Measurements from ENCODE around the gene LACTBL1.
A peak's percentile ranks its signal among the peaks of the same experiment; 100 is the strongest.
"Not testable (repeated sequence)": the region's sequence is repeated elsewhere in the genome, so short reads cannot be mapped to it uniquely, and the experiment has no call there.

LACTBL1 gene

GRCh38 chr1:22976461-22977243 is 4.0 kb upstream of the LACTBL1 start:
- DNase-seq (ENCODE audit: low read depth, low spot score) = peak; percentile 77

- no peak for DNase-seq (ENCODE audit: low read depth, low spot score)
Measured at GRCh38 chr1:22976127-22976460, 3.4 kb upstream of the LACTBL1 start.

GRCh38 chr1:22975694-22976093 is 3.0 kb upstream of the LACTBL1 start:
- no peak for DNase-seq (ENCODE audit: low read depth, low spot score)

GRCh38 chr1:22971611-22972405 is 858 bp downstream of the LACTBL1 start:
- no peak for DNase-seq (ENCODE audit: low read depth, low spot score)

GRCh38 chr1:22971161-22971560 is 1.5 kb downstream of the LACTBL1 start:
- no peak for DNase-seq (ENCODE audit: low read depth, low spot score)

GRCh38 chr1:22970096-22970495 is 2.6 kb downstream of the LACTBL1 start:
- DNase-seq (ENCODE audit: low read depth, low spot score) = no peak

- peak; percentile 87 for DNase-seq (ENCODE audit: low read depth, low spot score)
Measured at GRCh38 chr1:22969304-22969709, 3.4 kb downstream of the LACTBL1 start.

GRCh38 chr1:22967833-22968232 is 4.8 kb downstream of the LACTBL1 start:
- DNase-seq (ENCODE audit: low read depth, low spot score) = no peak

- no peak for DNase-seq (ENCODE audit: low read depth, low spot score)
Measured at GRCh38 chr1:22966309-22966708, 6.4 kb downstream of the LACTBL1 start.

- no peak for DNase-seq (ENCODE audit: low read depth, low spot score)
Measured at GRCh38 chr1:22963044-22963677, 9.5 kb downstream of the LACTBL1 start.

- DNase-seq (ENCODE audit: low read depth, low spot score) = no peak
Measured at GRCh38 chr1:22962558-22962957, 10.1 kb downstream of the LACTBL1 start.

GRCh38 chr1:22959545-22960360 is 12.9 kb downstream of the LACTBL1 start:
- no peak for DNase-seq (ENCODE audit: low read depth, low spot score)

- no peak for DNase-seq (ENCODE audit: low read depth, low spot score)
Measured at GRCh38 chr1:22958556-22958955, 14.1 kb downstream of the LACTBL1 start.

- no peak for DNase-seq (ENCODE audit: low read depth, low spot score)
Measured at GRCh38 chr1:22957066-22957465, 15.6 kb downstream of the LACTBL1 start.

- DNase-seq (ENCODE audit: low read depth, low spot score) = no peak
Measured at GRCh38 chr1:22955146-22955545, 17.5 kb downstream of the LACTBL1 start.

GRCh38 chr1:22953740-22954141 is 18.9 kb downstream of the LACTBL1 start:
- DNase-seq (ENCODE audit: low read depth, low spot score) = no peak

- DNase-seq (ENCODE audit: low read depth, low spot score) = no peak
Measured at GRCh38 chr1:22953057-22953739, 19.5 kb downstream of the LACTBL1 start.

GRCh38 chr1:22952694-22953056 is 20.0 kb downstream of the LACTBL1 start:
- DNase-seq (ENCODE audit: low read depth, low spot score) = no peak

- DNase-seq (ENCODE audit: low read depth, low spot score) = no peak
Measured at GRCh38 chr1:22951796-22952195, 20.9 kb downstream of the LACTBL1 start.

GRCh38 chr1:22949822-22950331 is 22.8 kb downstream of the LACTBL1 start:
- DNase-seq (ENCODE audit: low read depth, low spot score) = no peak

GRCh38 chr1:22945171-22945570 is 27.5 kb downstream of the LACTBL1 start:
- DNase-seq (ENCODE audit: low read depth, low spot score) = not testable (repeated sequence)

All from smooth muscle cell of the brain vasculature (primary cell).